Stimulated activated naive CD4-positive, alpha-beta T cell treated with Interleukin-2 at 50 U/mL for 16 hours (primary cell): Measurements from ENCODE around the gene SLC35B3.
"Not testable (repeated sequence)": the region's sequence is repeated elsewhere in the genome, so short reads cannot be mapped to it uniquely, and the experiment has no call there.

Source experiments
- DNase-seq: peaks from one replicate; lab custom pipeline; 2025; lab: John Stamatoyannopoulos, UW

Gene SLC35B3

GRCh38 chr6:8414844-8415243, 20.5 kb downstream of the SLC35B3 start:
- no peak for DNase-seq

DNA sequence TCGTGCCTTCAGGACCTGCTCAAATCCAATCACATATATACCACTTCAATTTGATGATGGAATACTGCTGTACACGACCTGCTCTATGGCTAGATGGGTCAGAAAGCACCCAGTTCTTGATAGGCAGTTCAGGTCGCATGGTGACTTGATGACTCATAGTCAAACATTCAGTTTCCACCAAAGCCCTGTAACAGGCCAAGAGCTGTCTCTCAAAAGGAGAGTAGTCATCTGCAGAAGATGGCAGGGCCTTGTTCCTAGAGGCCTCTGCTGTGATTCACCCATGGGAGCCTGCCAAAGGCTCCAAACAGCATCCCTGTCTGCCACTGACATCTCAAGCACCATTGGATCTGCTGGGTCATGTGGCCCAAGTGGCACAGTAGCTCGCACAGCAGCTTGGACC, 29.4 kb downstream of the SLC35B3 start:
- DNase-seq: not testable (repeated sequence)

- no peak for DNase-seq
Observed at GRCh38 chr6:8402546-8402945, 32.8 kb downstream of the SLC35B3 start.

- no peak for DNase-seq
Observed at GRCh38 chr6:8400663-8401062, 34.7 kb downstream of the SLC35B3 start.

- DNase-seq: no peak
Observed at GRCh38 chr6:8392569-8392968, 42.8 kb downstream of the SLC35B3 start.

- DNase-seq: no peak
Observed at GRCh38 chr6:8391934-8392333, 43.4 kb downstream of the SLC35B3 start.

- DNase-seq: no peak
Observed at GRCh38 chr6:8389036-8389818, 46.1 kb downstream of the SLC35B3 start.

GRCh38 chr6:8387942-8388437, 47.4 kb downstream of the SLC35B3 start:
- no peak for DNase-seq

DNA sequence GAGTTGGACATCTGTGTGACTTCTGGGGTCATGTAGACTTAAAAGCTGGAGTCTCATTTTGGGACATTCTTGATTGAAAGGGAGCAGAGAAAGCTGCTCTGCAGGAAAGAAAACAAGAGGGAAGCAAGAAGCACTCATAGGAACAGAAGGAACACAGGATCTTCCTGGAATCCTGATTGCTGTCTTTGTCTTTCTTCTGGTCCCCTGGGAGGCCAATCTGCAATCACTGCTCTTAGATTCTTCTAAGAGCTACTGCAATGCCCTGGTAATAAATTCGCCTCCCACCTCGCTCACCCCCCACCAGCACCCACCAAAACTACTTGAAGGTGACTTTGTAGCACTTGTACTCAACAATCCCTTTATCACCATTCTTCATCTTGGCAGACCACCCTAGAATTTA, 51.8 kb downstream of the SLC35B3 start:
- DNase-seq: no peak

- DNase-seq: no peak
Observed at GRCh38 chr6:8382434-8382833, 52.9 kb downstream of the SLC35B3 start.

- no peak for DNase-seq
Observed at GRCh38 chr6:8375916-8376315, 59.4 kb downstream of the SLC35B3 start.
